K562 (cell line): Measurements from ENCODE around the gene SCML2.

ENCODE experiments used
- ESRRB ChIP-seq: fragments of 250-450 bp; sonication (Bioruptor Pico); IDR thresholded peaks from 2 replicates; pipeline ENCODE4 v1.5.0; 2020; ENCODE audit warnings: mild to moderate bottlenecking, moderate library complexity, borderline replicate concordance
- EZH2 ChIP-seq: IDR thresholded peaks from 2 replicates; pipeline ENCODE4 v1.6.1; 2012; ENCODE audit warnings: low read depth, mild to moderate bottlenecking, inconsistent platforms, low read length, borderline replicate concordance
- FOSL1 ChIP-seq: fragments of 200-800 bp; sonication (Bioruptor generic); conservative IDR thresholded peaks from 2 replicates; pipeline ENCODE4 v1.6.1; 2016; ENCODE audit warnings: missing genetic modification characterization, missing compliant biosample characterization
- KDM1A ChIP-seq, 2 experiments: fragments of 450-650 bp; IDR thresholded peaks; 2 replicates each; pipeline ENCODE4 v1.6.1; 2016; ENCODE audit warnings: mild to moderate bottlenecking in 2 of 2
- MECOM ChIP-seq: fragments of 250-450 bp; sonication (Bioruptor Pico); IDR thresholded peaks from 2 replicates; pipeline ENCODE4 v1.8.0; 2022; ENCODE audit warnings: inconsistent platforms
- POLR2A ChIP-seq: fragments of 450-650 bp; conservative IDR thresholded peaks from 2 replicates; pipeline ENCODE4 v1.6.1; 2016
- SREBF2 ChIP-seq: sonication (generic); formaldehyde crosslinking; IDR thresholded peaks from 2 replicates; pipeline ENCODE4 v1.4.0; 2020; ENCODE audit warnings: mild to moderate bottlenecking, missing genetic modification reagents
- TCF7L2 ChIP-seq: fragments of 150-350 bp; IDR thresholded peaks from 2 replicates; pipeline ENCODE4 v1.6.1; 2016; ENCODE audit warnings: low read depth, mild to moderate bottlenecking, low read length, moderate library complexity
- TF ChIP-seq, protein P1 (sequence below): sonication (generic); formaldehyde crosslinking; IDR thresholded peaks from 2 replicates; pipeline ENCODE4 v1.8.0; 2023; ENCODE audit warnings: missing genetic modification reagents, mild to moderate bottlenecking, borderline replicate concordance

DNA sequence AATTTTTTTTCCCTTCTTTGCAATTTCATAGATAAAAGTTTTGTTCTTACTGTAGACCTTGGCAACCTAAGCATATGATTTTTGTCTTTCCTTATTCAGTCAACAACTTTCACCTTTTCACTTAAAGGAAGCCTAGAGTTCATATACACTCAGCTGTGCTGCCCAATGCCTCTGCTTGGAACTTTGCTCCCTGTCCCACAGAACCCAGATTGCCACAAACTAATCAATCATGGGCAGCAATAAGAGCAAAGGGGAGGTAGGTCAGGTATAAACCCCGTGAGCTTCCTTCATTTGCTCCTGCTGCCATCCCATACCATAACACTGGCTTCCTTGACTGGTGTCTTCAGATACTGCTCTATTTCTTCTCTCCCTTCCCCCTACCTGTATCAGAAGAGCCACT, 82.8 kb downstream of the SCML2 start:
- TF ChIP-seq EZH2 (no peak), ESRRB (no peak), FOSL1 (tag) (no peak), MECOM (CRISPR knock-in tag) (no peak), TCF7L2 (no peak), KDM1A (IDR thresholded peaks at IDR 0.05) (no peak), POLR2A (no peak), SREBF2 (no peak)
- TF ChIP-seq, protein P1, sequence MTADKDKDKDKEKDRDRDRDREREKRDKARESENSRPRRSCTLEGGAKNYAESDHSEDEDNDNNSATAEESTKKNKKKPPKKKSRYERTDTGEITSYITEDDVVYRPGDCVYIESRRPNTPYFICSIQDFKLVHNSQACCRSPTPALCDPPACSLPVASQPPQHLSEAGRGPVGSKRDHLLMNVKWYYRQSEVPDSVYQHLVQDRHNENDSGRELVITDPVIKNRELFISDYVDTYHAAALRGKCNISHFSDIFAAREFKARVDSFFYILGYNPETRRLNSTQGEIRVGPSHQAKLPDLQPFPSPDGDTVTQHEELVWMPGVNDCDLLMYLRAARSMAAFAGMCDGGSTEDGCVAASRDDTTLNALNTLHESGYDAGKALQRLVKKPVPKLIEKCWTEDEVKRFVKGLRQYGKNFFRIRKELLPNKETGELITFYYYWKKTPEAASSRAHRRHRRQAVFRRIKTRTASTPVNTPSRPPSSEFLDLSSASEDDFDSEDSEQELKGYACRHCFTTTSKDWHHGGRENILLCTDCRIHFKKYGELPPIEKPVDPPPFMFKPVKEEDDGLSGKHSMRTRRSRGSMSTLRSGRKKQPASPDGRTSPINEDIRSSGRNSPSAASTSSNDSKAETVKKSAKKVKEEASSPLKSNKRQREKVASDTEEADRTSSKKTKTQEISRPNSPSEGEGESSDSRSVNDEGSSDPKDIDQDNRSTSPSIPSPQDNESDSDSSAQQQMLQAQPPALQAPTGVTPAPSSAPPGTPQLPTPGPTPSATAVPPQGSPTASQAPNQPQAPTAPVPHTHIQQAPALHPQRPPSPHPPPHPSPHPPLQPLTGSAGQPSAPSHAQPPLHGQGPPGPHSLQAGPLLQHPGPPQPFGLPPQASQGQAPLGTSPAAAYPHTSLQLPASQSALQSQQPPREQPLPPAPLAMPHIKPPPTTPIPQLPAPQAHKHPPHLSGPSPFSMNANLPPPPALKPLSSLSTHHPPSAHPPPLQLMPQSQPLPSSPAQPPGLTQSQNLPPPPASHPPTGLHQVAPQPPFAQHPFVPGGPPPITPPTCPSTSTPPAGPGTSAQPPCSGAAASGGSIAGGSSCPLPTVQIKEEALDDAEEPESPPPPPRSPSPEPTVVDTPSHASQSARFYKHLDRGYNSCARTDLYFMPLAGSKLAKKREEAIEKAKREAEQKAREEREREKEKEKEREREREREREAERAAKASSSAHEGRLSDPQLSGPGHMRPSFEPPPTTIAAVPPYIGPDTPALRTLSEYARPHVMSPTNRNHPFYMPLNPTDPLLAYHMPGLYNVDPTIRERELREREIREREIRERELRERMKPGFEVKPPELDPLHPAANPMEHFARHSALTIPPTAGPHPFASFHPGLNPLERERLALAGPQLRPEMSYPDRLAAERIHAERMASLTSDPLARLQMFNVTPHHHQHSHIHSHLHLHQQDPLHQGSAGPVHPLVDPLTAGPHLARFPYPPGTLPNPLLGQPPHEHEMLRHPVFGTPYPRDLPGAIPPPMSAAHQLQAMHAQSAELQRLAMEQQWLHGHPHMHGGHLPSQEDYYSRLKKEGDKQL: no peak
